Measurements from ENCODE around the gene SHISA4. TPM values are rescaled to one million over a fixed set of nuclear protein-coding genes. Genes with fewer than 3 reads are reported as not detected.

The SHISA4 gene
- total RNA-seq, 6 donors from 2014 or later: 4.6 to 20.9 (median 11.8) TPM

- no peak for DNase-seq
- no peak for ATAC-seq (ENCODE audit: low FRiP score in 2 of 2)
- TF ChIP-seq, protein P1, sequence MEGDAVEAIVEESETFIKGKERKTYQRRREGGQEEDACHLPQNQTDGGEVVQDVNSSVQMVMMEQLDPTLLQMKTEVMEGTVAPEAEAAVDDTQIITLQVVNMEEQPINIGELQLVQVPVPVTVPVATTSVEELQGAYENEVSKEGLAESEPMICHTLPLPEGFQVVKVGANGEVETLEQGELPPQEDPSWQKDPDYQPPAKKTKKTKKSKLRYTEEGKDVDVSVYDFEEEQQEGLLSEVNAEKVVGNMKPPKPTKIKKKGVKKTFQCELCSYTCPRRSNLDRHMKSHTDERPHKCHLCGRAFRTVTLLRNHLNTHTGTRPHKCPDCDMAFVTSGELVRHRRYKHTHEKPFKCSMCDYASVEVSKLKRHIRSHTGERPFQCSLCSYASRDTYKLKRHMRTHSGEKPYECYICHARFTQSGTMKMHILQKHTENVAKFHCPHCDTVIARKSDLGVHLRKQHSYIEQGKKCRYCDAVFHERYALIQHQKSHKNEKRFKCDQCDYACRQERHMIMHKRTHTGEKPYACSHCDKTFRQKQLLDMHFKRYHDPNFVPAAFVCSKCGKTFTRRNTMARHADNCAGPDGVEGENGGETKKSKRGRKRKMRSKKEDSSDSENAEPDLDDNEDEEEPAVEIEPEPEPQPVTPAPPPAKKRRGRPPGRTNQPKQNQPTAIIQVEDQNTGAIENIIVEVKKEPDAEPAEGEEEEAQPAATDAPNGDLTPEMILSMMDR (IDR thresholded peaks at IDR 0.05): no peak
- no peak for TF ChIP-seq POLR2A (IDR thresholded peaks at IDR 0.05)
- no peak for TF ChIP-seq EP300 (IDR thresholded peaks at IDR 0.05)
- no peak for TF ChIP-seq POLR2AphosphoS5 (IDR thresholded peaks at IDR 0.05)
- H3K4me1 ChIP-seq: peaks cover 8 to 28% (median 12%) of the 10 kb centered on the region in 4 donors
- WGBS, 2 donors: 79 to 83% methylated on average over 3 of the region's 3 CpGs
- H3K4me3 ChIP-seq: no peak overlapping the region
- no peaks in the 10 kb centered on the region for H3K36me3 ChIP-seq
- H3K9me3 ChIP-seq: no peaks in the 10 kb centered on the region
- H3K27me3 ChIP-seq: no peaks in the 10 kb centered on the region
- H3K27ac ChIP-seq: peak overlapping the region in 1 of 4 donors; percentile 26
Observed at GRCh38 chr1:201883266-201883665, 5.4 kb upstream of the SHISA4 start.

GRCh38 chr1:201883786-201884185, 4.9 kb upstream of the SHISA4 start:
- Histone ChIP-seq H3K9me3 (no peaks in the 10 kb centered on the region), H3K36me3 (no peaks in the 10 kb centered on the region), H3K27ac (no peak overlapping the region), H3K4me3 (no peak overlapping the region), H3K4me1 (peaks cover 8 to 31% (median 14%) of the 10 kb centered on the region in 4 donors), H3K27me3 (no peaks in the 10 kb centered on the region)
- 33 to 54% methylated on average over 7 of the region's 7 CpGs for WGBS, 2 donors
- peak in 1 of 2 donors; percentile 42 for DNase-seq
- ATAC-seq (ENCODE audit: low FRiP score in 2 of 2): peak in 1 of 2 donors; percentile 16
- no peak for TF ChIP-seq POLR2A (IDR thresholded peaks at IDR 0.05)
- no peak for TF ChIP-seq EP300 (IDR thresholded peaks at IDR 0.05)
- no peak for TF ChIP-seq POLR2AphosphoS5 (IDR thresholded peaks at IDR 0.05)

- no peak for ATAC-seq (ENCODE audit: low FRiP score in 2 of 2)
- WGBS, 2 donors: 20 to 28% methylated on average over 1 of the region's 1 CpG
- Histone ChIP-seq H3K4me3 (no peak overlapping the region), H3K27ac (no peak overlapping the region), H3K4me1 (peaks cover 13 to 38% (median 21%) of the 10 kb centered on the region in 4 donors), H3K36me3 (no peaks in the 10 kb centered on the region), H3K27me3 (no peaks in the 10 kb centered on the region), H3K9me3 (no peaks in the 10 kb centered on the region)
- DNase-seq: no peak
- TF ChIP-seq POLR2AphosphoS5 (IDR thresholded peaks at IDR 0.05) (no peak), POLR2A (IDR thresholded peaks at IDR 0.05) (no peak), EP300 (IDR thresholded peaks at IDR 0.05) (no peak)
- TF ChIP-seq, protein P1 (IDR thresholded peaks at IDR 0.05): no peak
Observed at GRCh38 chr1:201884425-201884824, 4.3 kb upstream of the SHISA4 start.

GRCh38 chr1:201885531-201886075, 3.1 kb upstream of the SHISA4 start:
- Histone ChIP-seq H3K27me3 (no peaks in the 10 kb centered on the region), H3K36me3 (no peaks in the 10 kb centered on the region), H3K4me1 (peaks cover 15 to 41% (median 24%) of the 10 kb centered on the region in 4 donors), H3K4me3 (no peak overlapping the region), H3K27ac (no peak overlapping the region), H3K9me3 (no peaks in the 10 kb centered on the region)
- 67 to 71% methylated on average over 6 of the region's 6 CpGs for WGBS, 2 donors
- TF ChIP-seq POLR2A (IDR thresholded peaks at IDR 0.05): no peak
- TF ChIP-seq, protein P1 (IDR thresholded peaks at IDR 0.05): no peak
- TF ChIP-seq POLR2AphosphoS5 (IDR thresholded peaks at IDR 0.05): no peak
- no peak for TF ChIP-seq EP300 (IDR thresholded peaks at IDR 0.05)
- peak in 1 of 2 donors; percentile 60 for DNase-seq
- peak in 1 of 2 donors; percentile 76 for ATAC-seq (ENCODE audit: low FRiP score in 2 of 2)

GRCh38 chr1:201886103-201886885, 2.4 kb upstream of the SHISA4 start:
- no peaks in the 10 kb centered on the region for H3K27me3 ChIP-seq
- no peaks in the 10 kb centered on the region for H3K36me3 ChIP-seq
- peaks cover 15 to 41% (median 24%) of the 10 kb centered on the region in 4 donors for H3K4me1 ChIP-seq
- 92 to 94% methylated on average over 9 of the region's 9 CpGs for WGBS, 2 donors
- DNase-seq (no peak), ATAC-seq (ENCODE audit: low FRiP score in 2 of 2) (peak in 1 of 2 donors; percentile 59)
- TF ChIP-seq EP300 (IDR thresholded peaks at IDR 0.05) (no peak), POLR2AphosphoS5 (IDR thresholded peaks at IDR 0.05) (no peak), POLR2A (IDR thresholded peaks at IDR 0.05) (no peak)
- TF ChIP-seq, protein P1 (IDR thresholded peaks at IDR 0.05): no peak
- no peak overlapping the region for H3K4me3 ChIP-seq
- no peak overlapping the region for H3K27ac ChIP-seq
- H3K9me3 ChIP-seq: no peaks in the 10 kb centered on the region

All from upper lobe of left lung (tissue), 6 donors.